ENCODE data around the gene TTLL10.

GRCh38 chr1:1161078-1161682 lies 12.5 kb upstream of the TTLL10 start:
- no peak for TF ChIP-seq EZH2 (IDR thresholded peaks at IDR 0.05; ENCODE audit: low read depth)
- no peak for TF ChIP-seq CTCF (conservative IDR thresholded peaks at IDR 0.05)

Measured in PC-9 (cell line).